BE2C (cell line): ENCODE measurements around the gene KRT33A.

Source experiments
- DNase-seq: peaks from one replicate; pipeline ENCODE4 v3.0.0-alpha.2; 2020
- H3K27me3 ChIP-seq: fragments of 250-450 bp; sonication (Bioruptor Pico); 2 replicates; pipeline ENCODE4 v1.5.1; 2020; ENCODE audit warnings: mild to moderate bottlenecking
- H3K36me3 ChIP-seq: fragments of 250-450 bp; sonication (Bioruptor Pico); 2 replicates; pipeline ENCODE4 v1.5.1; 2020; ENCODE audit warnings: mild to moderate bottlenecking
- H3K4me1 ChIP-seq: fragments of 250-450 bp; sonication (Bioruptor Pico); 2 replicates; pipeline ENCODE4 v1.5.1; 2020
- H3K4me3 ChIP-seq: 2 replicates; pipeline ENCODE4 v1.5.1; 2011; ENCODE audit warnings: low read depth, low read length
- H3K9me3 ChIP-seq: fragments of 250-450 bp; sonication (Bioruptor Pico); 2 replicates; pipeline ENCODE4 v1.5.1; 2020
- CTCF ChIP-seq: IDR thresholded peaks from 2 replicates; pipeline ENCODE4 v1.5.1; 2012; ENCODE audit warnings: mild to moderate bottlenecking, low read depth, low read length

The KRT33A gene

GRCh38 chr17:41334385-41335305 lies 16.0 kb downstream of the KRT33A start:
- no peak for DNase-seq

GRCh38 chr17:41333836-41334235 lies 16.8 kb downstream of the KRT33A start:
- DNase-seq: no peak
- Histone ChIP-seq H3K36me3 (no peaks in the 10 kb centered on the region), H3K27me3 (peaks cover under 1% of the 10 kb centered on the region), H3K4me3 (no peak overlapping the region), H3K4me1 (no peaks in the 10 kb centered on the region), H3K9me3 (no peaks in the 10 kb centered on the region)
- TF ChIP-seq CTCF: no peak

More at GRCh38 chr17:41334385-41335305, 16.0 kb downstream of the KRT33A start:
- Histone ChIP-seq H3K9me3 (no peaks in the 10 kb centered on the region), H3K4me3 (no peak overlapping the region), H3K27me3 (peaks cover 9% of the 10 kb centered on the region), H3K4me1 (no peaks in the 10 kb centered on the region), H3K36me3 (no peaks in the 10 kb centered on the region)
- no peak for TF ChIP-seq CTCF

- TF ChIP-seq CTCF: no peak
- Histone ChIP-seq H3K27me3 (no peaks in the 10 kb centered on the region; the same call in 1 of the 2 replicates), H3K4me3 (no peak overlapping the region)
Measured at GRCh38 chr17:41333098-41333497, 17.5 kb downstream of the KRT33A start.

GRCh38 chr17:41332239-41332638 lies 18.4 kb downstream of the KRT33A start:
- no peak for DNase-seq
- no peaks in the 10 kb centered on the region for H3K4me1 ChIP-seq
- no peaks in the 10 kb centered on the region for H3K36me3 ChIP-seq
- no peak overlapping the region for H3K4me3 ChIP-seq
- no peaks in the 10 kb centered on the region for H3K9me3 ChIP-seq
- no peak for TF ChIP-seq CTCF
- no peaks in the 10 kb centered on the region; the same call in 1 of the 2 replicates for H3K27me3 ChIP-seq

More at GRCh38 chr17:41333098-41333497, 17.5 kb downstream of the KRT33A start:
- H3K36me3 ChIP-seq: no peaks in the 10 kb centered on the region
- no peak for DNase-seq
- H3K9me3 ChIP-seq: no peaks in the 10 kb centered on the region
- H3K4me1 ChIP-seq: no peaks in the 10 kb centered on the region

- no peak for TF ChIP-seq CTCF
- H3K4me1 ChIP-seq: no peaks in the 10 kb centered on the region
- H3K4me3 ChIP-seq: no peak overlapping the region
- no peaks in the 10 kb centered on the region for H3K36me3 ChIP-seq
- H3K27me3 ChIP-seq: no peaks in the 10 kb centered on the region; the same call in 1 of the 2 replicates
- no peak for DNase-seq
- no peaks in the 10 kb centered on the region for H3K9me3 ChIP-seq
Measured at GRCh38 chr17:41331606-41332005, 19.0 kb downstream of the KRT33A start.
